GM21619 (cell line): ENCODE results near the gene GRB2.
A peak's percentile ranks its signal among the peaks of the same experiment; 100 is the strongest.
"Not testable (repeated sequence)": the region's sequence is repeated elsewhere in the genome, so short reads cannot be mapped to it uniquely, and the experiment has no call there.

Experiments used
- ATAC-seq: cut with Tn5 transposase; IDR thresholded peaks from one replicate; pipeline ENCODE4 v1.9.1; 2021; ENCODE audit not compliant: unreplicated experiment

GRB2 gene

GRCh38 chr17:75289832-75290337, 115.6 kb downstream of the GRB2 start:
- ATAC-seq: peak; percentile 24

- peak; percentile 88 for ATAC-seq
These were observed 116.2 kb downstream of the GRB2 start, which contains the start of gene SLC25A19 for GRCh38 chr17:75289115-75289831. SLC25A19 (minus strand) TSS chr17:75289433; CDS start chr17:75286764, 2,669 bp downstream.

GRCh38 chr17:75288770-75289114, 116.7 kb downstream of the GRB2 start:
- ATAC-seq: peak; percentile 3

GRCh38 chr17:75288359-75288758, 117.1 kb downstream of the GRB2 start:
- no peak for ATAC-seq

GRCh38 chr17:75287221-75287620, 118.3 kb downstream of the GRB2 start:
- no peak for ATAC-seq

- no peak for ATAC-seq
These were observed 120.4 kb downstream of the GRB2 start for GRCh38 chr17:75285123-75285522.

- not testable (repeated sequence) for ATAC-seq
These were observed 125.3 kb downstream of the GRB2 start for GRCh38 chr17:75280189-75280588.

- no peak for ATAC-seq
These were observed 127.8 kb downstream of the GRB2 start for GRCh38 chr17:75277664-75278071.

- ATAC-seq: no peak
These were observed 131.3 kb downstream of the GRB2 start for GRCh38 chr17:75273977-75274708.

GRCh38 chr17:75272848-75273184, 132.7 kb downstream of the GRB2 start:
- ATAC-seq: no peak

GRCh38 chr17:75271955-75272847, 133.3 kb downstream of the GRB2 start:
- ATAC-seq: no peak

GRCh38 chr17:75271233-75271954, 134.1 kb downstream of the GRB2 start:
- peak; percentile 64 for ATAC-seq

- no peak for ATAC-seq
These were observed 134.6 kb downstream of the GRB2 start, which contains the start of gene MIF4GD for GRCh38 chr17:75270966-75271232. MIF4GD (minus strand) TSS chr17:75271231; CDS start chr17:75270195, 1,036 bp downstream.

GRCh38 chr17:75270218-75270965, 135.1 kb downstream of the GRB2 start:
- peak; percentile 28 for ATAC-seq

GRCh38 chr17:75269844-75270217, 135.6 kb downstream of the GRB2 start:
- no peak for ATAC-seq
